Adrenal gland (tissue), 12 donors: ENCODE results near the gene IFI30. TPM values are rescaled to one million over a fixed set of nuclear protein-coding genes. Genes with fewer than 3 reads are reported as not detected.

ENCODE experiments used
- DNase-seq, 7 donors: peaks; one replicate each; pipeline ENCODE4 v3.0.0-alpha.2; 2019 to 2020
- H3K27ac ChIP-seq, 5 donors: fragments of 200-600 bp; sonication (generic) in 4 of 5; 1 replicate in 3 of 5; 2 replicates in 2 of 5; pipeline versions ENCODE4 v1.5.1 to v1.8.0; 2016 to 2020; ENCODE audit warnings: mild to moderate bottlenecking in 1 of 5
- H3K27me3 ChIP-seq: fragments of 200-600 bp; 2 replicates; pipeline ENCODE4 v1.8.0; 2021
- H3K36me3 ChIP-seq, 2 donors: fragments of 200-600 bp; replicated peaks in 1 of 2; 1 replicate in 1 of 2; 2 replicates in 1 of 2; pipeline versions ENCODE4 v1.5.1 to v1.8.0; 2018 to 2022
- H3K4me1 ChIP-seq, 2 donors: fragments of 200-600 bp; replicated peaks in 1 of 2; 1 replicate in 1 of 2; 2 replicates in 1 of 2; pipeline versions ENCODE4 v1.5.1 to v1.8.0; 2018 to 2021
- H3K4me3 ChIP-seq, 4 donors: fragments of 200-600 bp; sonication (generic) in 3 of 4; one replicate each; pipeline ENCODE4 v1.5.1; 2016 to 2018
- H3K9me3 ChIP-seq, 3 donors: fragments of 200-600 bp; sonication (generic) in 1 of 3; replicated peaks in 1 of 3; 1 replicate in 2 of 3; 2 replicates in 1 of 3; pipeline versions ENCODE4 v1.5.1 to v1.8.0; 2016 to 2021
- CTCF ChIP-seq, 6 experiments: fragments of 450-650 bp in 4 of 6; fragments of 200-600 bp in 2 of 6; sonication (generic) in 1 of 6; IDR thresholded peaks; 1 replicate in 5 of 6; 2 replicates in 1 of 6; pipeline versions ENCODE4 v1.5.1 to v1.8.0; 2016 to 2021; ENCODE audit warnings: antibody characterized with exemption in 6 of 6, mild to moderate bottlenecking in 2 of 6, moderate library complexity in 1 of 6
- POLR2A ChIP-seq, 2 donors: fragments of 450-650 bp; IDR thresholded peaks; one replicate each; pipeline ENCODE4 v1.6.1; 2017; ENCODE audit warnings: antibody characterized with exemption in 2 of 2, mild to moderate bottlenecking in 2 of 2, moderate library complexity in 1 of 2
- WGBS, 4 donors: extraction: QIAGEN DNeasy Blood & Tissue Kit in 2 of 4; methylation state at CpG; one replicate each; pipeline versions ENCODE4 v1.1.5 to v1.1.7; 2013 to 2017; 5-methylcytosine and 5-hydroxymethylcytosine counted together
- intact Hi-C, 2 donors: fragments of 100-400 bp; cut with DNase I; formaldehyde crosslinking; loops; one replicate each; pipeline versions ENCODE4 v1.14.1 to v1.15.0; 2022 to 2023
- polyA plus RNA-seq, 3 donors: library from polyadenylated mRNA; stranded (reverse); fragments of 200-250 nt in 2 of 3; fragments of 350-450 nt in 1 of 3; fragmentation: Illumina TruSeq in 1 of 3; extraction: RNeasy Lipid Tissue Mini Kit (QIAGEN cat#74804) in 1 of 3; gene quantifications; one replicate each; pipeline ENCODE4 v1.2.3, GENCODE V29; 2013 to 2014
- total RNA-seq, 9 donors: library from RNA; depleted of rRNA in 4 of 9; stranded (reverse); fragments of >200 nt in 4 of 9; fragments of 120-200 nt in 1 of 9; fragmentation: NEBNext Ultra II Directional in 1 of 9; extraction: Animal tissue kit (Norgen Biotek cat#: 25700) in 1 of 9; gene quantifications; one replicate each; pipeline versions ENCODE4 v1.1.0 to v1.2.4, GENCODE V29; 2013 to 2023
- donor health status: healthy with polysubstance abuse.
- donor health status: Bipolar disorder and iron deficiency.
- donor health status: DM: yes; HTN: yes; CAD: no.
- donor health status: DM: no; HTN: no; CAD: no.
- donor health status: DM: no; HTN: no; CAD: no.
- donor health status: DM: yes; HTN: yes; CAD: no.

IFI30 gene
- total and polyA plus RNA-seq, 12 donors: 99.2 to 372 (median 164) TPM

DNA sequence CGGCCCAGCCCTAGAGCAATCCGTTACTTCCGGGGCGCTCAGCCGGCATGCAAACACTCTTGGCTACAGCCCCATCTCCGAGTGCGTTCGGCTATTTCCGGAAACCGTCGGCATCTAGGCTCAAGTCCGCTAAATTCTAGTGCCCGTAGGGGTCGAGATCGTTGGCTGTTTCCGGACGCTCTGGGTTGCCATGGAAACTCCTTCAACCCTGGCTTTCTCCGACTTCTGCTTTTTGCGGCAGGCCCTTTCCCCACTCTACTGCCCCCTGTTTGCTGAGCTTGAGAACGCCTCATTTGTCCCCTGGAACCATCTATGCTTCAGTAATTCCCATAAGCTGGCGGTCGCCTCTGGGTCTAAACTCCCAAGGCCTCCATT, 21.2 kb upstream of the IFI30 start:
- H3K27me3 ChIP-seq: no peaks in the 10 kb centered on the region
- no peaks in the 10 kb centered on the region for H3K9me3 ChIP-seq
- peak; percentile 20 to 79 (median 60) for TF ChIP-seq CTCF (IDR thresholded peaks at IDR 0.05)
- no peak for TF ChIP-seq POLR2A (IDR thresholded peaks at IDR 0.05)
- intact Hi-C loops: loop anchor here in 1 of 2 donors (5.0 kb wide), 1 partner anchor 35 kb away; no protein-coding TSS in a partner anchor
- H3K4me3 ChIP-seq: peak overlapping the region in 3 of 4 donors; percentile 36 to 84 (median 51)
- H3K27ac ChIP-seq: peak overlapping the region; percentile 84 to 97 (median 95)
- DNase-seq: peak; percentile 95 to 99 (median 98)
- H3K36me3 ChIP-seq: peaks cover 0 to 6% of the 10 kb centered on the region in 2 donors
- 0 to 2% (median 0%) methylated on average over 6 to 22 of the region's 22 CpGs for WGBS, 4 donors
- H3K4me1 ChIP-seq: peaks cover 25 to 48% of the 10 kb centered on the region in 2 donors

DNA sequence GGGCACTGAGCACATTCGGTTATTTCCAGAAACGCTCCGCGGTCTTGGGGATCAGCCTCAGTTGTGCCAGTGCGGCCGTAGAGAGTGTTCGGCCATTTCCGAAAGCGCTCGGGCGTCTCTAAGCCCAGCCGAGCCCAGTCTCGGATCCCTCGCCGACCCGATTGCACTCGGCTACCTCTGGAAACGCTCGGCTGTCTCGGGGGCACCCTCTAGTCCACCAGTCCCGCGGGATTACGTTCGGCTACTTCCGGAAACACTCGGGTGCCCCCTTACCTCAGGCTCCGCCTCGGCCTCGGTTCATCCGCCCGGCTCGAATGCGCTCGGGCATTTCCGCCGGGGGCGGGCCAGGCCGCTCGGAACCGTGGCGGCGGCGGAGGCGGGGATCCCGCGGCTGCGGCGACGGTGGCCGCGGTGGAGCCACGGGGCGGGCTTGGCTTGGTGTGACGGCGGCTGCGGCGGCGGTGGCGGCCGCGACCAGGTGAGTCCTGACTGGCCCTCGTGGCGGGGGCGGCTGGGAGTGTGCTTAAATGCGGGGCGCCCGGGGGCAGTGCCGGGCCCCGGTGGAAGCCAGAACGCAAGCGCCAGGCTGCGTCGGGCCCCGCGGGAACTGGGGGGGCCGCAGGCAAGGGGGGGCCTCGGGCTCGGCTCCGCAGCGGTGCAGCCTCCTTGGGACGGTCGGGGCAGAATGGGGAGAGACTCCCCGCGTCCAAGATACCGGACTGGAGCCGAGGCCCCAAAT, 20.6 kb upstream of the IFI30 start, which contains the start of gene PIK3R2:
Gene PIK3R2, plus strand, starts transcription at position 347 of the 739 bp plus-strand sequence. CDS start 2,717 bp downstream, outside the sequence.
- Histone ChIP-seq H3K4me1 (peaks cover 30 to 53% of the 10 kb centered on the region in 2 donors), H3K27me3 (no peaks in the 10 kb centered on the region), H3K4me3 (peak within 1 kb of the TSS; percentile 33 to 84 (median 62)), H3K27ac (peak within 1 kb of the TSS; percentile 84 to 97 (median 95)), H3K9me3 (no peaks in the 10 kb centered on the region), H3K36me3 (peaks cover 0 to 6% of the 10 kb centered on the region in 2 donors)
- intact Hi-C loops: loop anchor here in 1 of 2 donors (5.0 kb wide), 1 partner anchor 36 kb away; no protein-coding TSS in a partner anchor
- TF ChIP-seq POLR2A (IDR thresholded peaks at IDR 0.05): peak; percentile 32 to 81
- no peak for TF ChIP-seq CTCF (IDR thresholded peaks at IDR 0.05)
- peak; percentile 99 to 100 (median 100) for DNase-seq
- WGBS, 4 donors: 0 to 1% (median 1%) methylated on average over 31 to 86 of the region's 86 CpGs

- H3K27me3 ChIP-seq: no peaks in the 10 kb centered on the region
- peaks cover 0 to 6% of the 10 kb centered on the region in 2 donors for H3K36me3 ChIP-seq
- WGBS, 4 donors: 0 to 7% (median 1%) methylated on average over 6 to 38 of the region's 38 CpGs
- DNase-seq: peak in 4 of 7 donors; percentile 37 to 67 (median 50)
- peaks cover 32 to 58% of the 10 kb centered on the region in 2 donors for H3K4me1 ChIP-seq
- H3K27ac ChIP-seq: peak overlapping the region; percentile 17 to 97 (median 94)
- H3K9me3 ChIP-seq: no peaks in the 10 kb centered on the region
- intact Hi-C loops: loop anchor here in 1 of 2 donors (5.0 kb wide), 1 partner anchor 36 kb away; no protein-coding TSS in a partner anchor
- peak in 1 of 2 donors; percentile 51 for TF ChIP-seq POLR2A (IDR thresholded peaks at IDR 0.05)
- no peak for TF ChIP-seq CTCF (IDR thresholded peaks at IDR 0.05)
- peak overlapping the region; percentile 33 to 84 (median 60) for H3K4me3 ChIP-seq
These were observed 20.0 kb upstream of the IFI30 start for GRCh38 chr19:18153556-18154134.
